ENCODE measurements around the gene ATG13. TPM values are rescaled to one million over a fixed set of nuclear protein-coding genes. Genes with fewer than 3 reads are reported as not detected.

ATG13 gene
- total RNA-seq, 2 donors from 2014 or later: 96.4 to 130 TPM

GRCh38 chr11:46632502-46632901, 15.1 kb downstream of the ATG13 start:
- H3K4me1 Mint-ChIP-seq: peaks cover 8% of the 10 kb centered on the region
- H3K9me3 Mint-ChIP-seq: no peaks in the 10 kb centered on the region
- no peak for TF ChIP-seq CTCF (conservative IDR thresholded peaks at IDR 0.05)
- Histone ChIP-seq H3K4me3 (ENCODE audit: low read length) (no peak overlapping the region), H3K36me3 (ENCODE audit: control insufficient read depth, insufficient read depth, low read length) (peaks cover 46% of the 10 kb centered on the region), H3K9ac (ENCODE audit: extremely low read depth, low read length, poor library complexity, severe bottlenecking) (no peak overlapping the region), H3K27ac (ENCODE audit: low read depth, low read length) (no peak overlapping the region), H3K4me1 (ENCODE audit: control insufficient read depth, insufficient read depth, low read length) (no peaks in the 10 kb centered on the region), H3K9me3 (ENCODE audit: control insufficient read depth, low read length) (peaks cover 3% of the 10 kb centered on the region), H3K27me3 (ENCODE audit: control insufficient read depth, insufficient read depth, low read length, poor library complexity, severe bottlenecking) (no peaks in the 10 kb centered on the region)
- H3K4me3 Mint-ChIP-seq: no peak overlapping the region
- H3K36me3 Mint-ChIP-seq (ENCODE audit: low read depth): peaks cover 51% of the 10 kb centered on the region
- H3K27me3 Mint-ChIP-seq (ENCODE audit: insufficient read depth): no peaks in the 10 kb centered on the region
- no peak for DNase-seq
- H3K27ac Mint-ChIP-seq: no peak overlapping the region
- 100% methylated on average over 1 of the region's 1 CpG for WGBS, 2 experiments (ENCODE audit: insufficient coverage in 1 of 2, insufficient read length in 1 of 2)

GRCh38 chr11:46633291-46634217, 16.2 kb downstream of the ATG13 start:
- no peak for DNase-seq
- no peaks in the 10 kb centered on the region for H3K27me3 Mint-ChIP-seq (ENCODE audit: insufficient read depth)
- 93 to 95% methylated on average over 18 to 19 of the region's 22 CpGs for WGBS, 2 experiments (ENCODE audit: insufficient coverage in 1 of 2, insufficient read length in 1 of 2)

GRCh38 chr11:46635557-46636139, 18.3 kb downstream of the ATG13 start:
- Histone ChIP-seq H3K4me3 (ENCODE audit: low read length) (no peak overlapping the region), H3K9ac (ENCODE audit: extremely low read depth, low read length, poor library complexity, severe bottlenecking) (no peak overlapping the region), H3K4me1 (ENCODE audit: control insufficient read depth, insufficient read depth, low read length) (no peaks in the 10 kb centered on the region), H3K9me3 (ENCODE audit: control insufficient read depth, low read length) (peaks cover 31% of the 10 kb centered on the region), H3K36me3 (ENCODE audit: control insufficient read depth, insufficient read depth, low read length) (peaks cover 58% of the 10 kb centered on the region), H3K27me3 (ENCODE audit: control insufficient read depth, insufficient read depth, low read length, poor library complexity, severe bottlenecking) (no peaks in the 10 kb centered on the region), H3K27ac (ENCODE audit: low read depth, low read length) (no peak overlapping the region)
- peaks cover 63% of the 10 kb centered on the region for H3K36me3 Mint-ChIP-seq (ENCODE audit: low read depth)
- no peak for TF ChIP-seq CTCF (conservative IDR thresholded peaks at IDR 0.05)
- H3K4me3 Mint-ChIP-seq: no peak overlapping the region
- no peak for DNase-seq
- H3K4me1 Mint-ChIP-seq: peaks cover 8% of the 10 kb centered on the region
- H3K27ac Mint-ChIP-seq: peak overlapping the region; percentile 10
- no peaks in the 10 kb centered on the region for H3K27me3 Mint-ChIP-seq (ENCODE audit: insufficient read depth)
- H3K9me3 Mint-ChIP-seq: peaks cover 8% of the 10 kb centered on the region
- WGBS, 2 experiments (ENCODE audit: insufficient coverage in 1 of 2, insufficient read length in 1 of 2): 80 to 90% methylated on average over 2 to 5 of the region's 5 CpGs

More at GRCh38 chr11:46633291-46634217, 16.2 kb downstream of the ATG13 start:
- Histone ChIP-seq H3K27ac (ENCODE audit: low read depth, low read length) (no peak overlapping the region), H3K4me3 (ENCODE audit: low read length) (no peak overlapping the region), H3K9me3 (ENCODE audit: control insufficient read depth, low read length) (peaks cover 12% of the 10 kb centered on the region), H3K36me3 (ENCODE audit: control insufficient read depth, insufficient read depth, low read length) (peaks cover 48% of the 10 kb centered on the region), H3K9ac (ENCODE audit: extremely low read depth, low read length, poor library complexity, severe bottlenecking) (no peak overlapping the region), H3K27me3 (ENCODE audit: control insufficient read depth, insufficient read depth, low read length, poor library complexity, severe bottlenecking) (no peaks in the 10 kb centered on the region), H3K4me1 (ENCODE audit: control insufficient read depth, insufficient read depth, low read length) (no peaks in the 10 kb centered on the region)
- H3K4me3 Mint-ChIP-seq: no peak overlapping the region
- no peaks in the 10 kb centered on the region for H3K9me3 Mint-ChIP-seq
- TF ChIP-seq CTCF (conservative IDR thresholded peaks at IDR 0.05): no peak
- no peak overlapping the region for H3K27ac Mint-ChIP-seq
- peaks cover 61% of the 10 kb centered on the region for H3K36me3 Mint-ChIP-seq (ENCODE audit: low read depth)
- peaks cover 8% of the 10 kb centered on the region for H3K4me1 Mint-ChIP-seq

Measured in endodermal cell (in vitro differentiated cells).